Activated CD8-positive, alpha-beta memory T cell treated with anti-CD3 and anti-CD28 coated beads, Interleukin-2, amount 50 U/mL, for 1 hour (primary cell): ENCODE measurements around the gene HLA-A.
"Not testable (repeated sequence)": the region's sequence is repeated elsewhere in the genome, so short reads cannot be mapped to it uniquely, and the experiment has no call there.

Experiments used
- DNase-seq: peaks from one replicate; pipeline ENCODE4 v3.0.0-alpha.2; 2020; ENCODE audit errors: extremely low read depth

The HLA-A gene

DNA sequence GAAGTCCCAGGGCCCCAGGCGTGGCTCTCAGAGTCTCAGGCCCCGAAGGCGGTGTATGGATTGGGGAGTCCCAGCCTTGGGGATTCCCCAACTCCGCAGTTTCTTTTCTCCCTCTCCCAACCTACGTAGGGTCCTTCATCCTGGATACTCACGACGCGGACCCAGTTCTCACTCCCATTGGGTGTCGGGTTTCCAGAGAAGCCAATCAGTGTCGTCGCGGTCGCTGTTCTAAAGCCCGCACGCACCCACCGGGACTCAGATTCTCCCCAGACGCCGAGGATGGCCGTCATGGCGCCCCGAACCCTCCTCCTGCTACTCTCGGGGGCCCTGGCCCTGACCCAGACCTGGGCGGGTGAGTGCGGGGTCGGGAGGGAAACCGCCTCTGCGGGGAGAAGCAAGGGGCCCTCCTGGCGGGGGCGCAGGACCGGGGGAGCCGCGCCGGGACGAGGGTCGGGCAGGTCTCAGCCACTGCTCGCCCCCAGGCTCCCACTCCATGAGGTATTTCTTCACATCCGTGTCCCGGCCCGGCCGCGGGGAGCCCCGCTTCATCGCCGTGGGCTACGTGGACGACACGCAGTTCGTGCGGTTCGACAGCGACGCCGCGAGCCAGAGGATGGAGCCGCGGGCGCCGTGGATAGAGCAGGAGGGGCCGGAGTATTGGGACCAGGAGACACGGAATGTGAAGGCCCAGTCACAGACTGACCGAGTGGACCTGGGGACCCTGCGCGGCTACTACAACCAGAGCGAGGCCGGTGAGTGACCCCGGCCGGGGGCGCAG lies at the start of gene HLA-A:
HLA-A (plus strand) TSS at position 258 of the 778 bp plus-strand sequence; CDS start at position 280, 22 bp downstream.
- DNase-seq, result peak; percentile 91

DNA sequence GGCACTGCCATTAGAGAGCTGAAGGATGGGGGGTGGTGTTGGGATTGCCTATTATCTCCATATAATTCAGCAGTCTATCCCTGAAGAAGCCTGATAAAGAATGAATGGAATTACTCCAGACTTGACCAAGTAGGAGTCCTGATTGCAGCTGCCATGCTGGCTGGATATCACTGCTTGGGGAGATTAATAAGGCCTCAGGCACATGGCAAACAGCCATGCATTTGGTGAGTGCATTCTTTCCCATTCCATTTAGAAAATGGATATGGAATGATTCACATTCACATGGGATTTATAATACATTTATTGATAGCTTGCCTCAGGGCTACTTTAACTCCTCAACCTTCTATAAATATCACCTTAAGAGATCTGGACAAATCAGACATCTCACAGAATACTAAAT lies 49.6 kb upstream of the HLA-A start:
- no peak for DNase-seq

DNA sequence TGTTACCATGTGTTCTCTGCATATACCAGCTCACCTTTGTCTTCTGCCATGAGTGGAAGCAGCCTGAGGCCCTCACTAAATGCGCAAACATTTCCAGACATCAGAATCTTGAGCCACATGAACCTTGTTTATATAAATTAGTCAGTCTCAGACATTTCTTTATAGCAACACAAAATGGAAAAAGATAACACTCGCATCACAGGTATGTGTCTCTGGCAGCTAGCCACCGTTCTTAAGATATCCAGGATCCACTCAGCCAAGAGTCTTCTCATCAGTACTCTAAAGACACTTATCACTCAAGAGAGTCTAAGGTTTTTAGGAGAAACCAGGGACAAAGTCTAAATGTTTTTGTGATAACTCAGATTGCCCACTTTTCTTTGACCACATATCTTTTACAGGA lies 43.1 kb upstream of the HLA-A start:
- DNase-seq, result no peak

DNA sequence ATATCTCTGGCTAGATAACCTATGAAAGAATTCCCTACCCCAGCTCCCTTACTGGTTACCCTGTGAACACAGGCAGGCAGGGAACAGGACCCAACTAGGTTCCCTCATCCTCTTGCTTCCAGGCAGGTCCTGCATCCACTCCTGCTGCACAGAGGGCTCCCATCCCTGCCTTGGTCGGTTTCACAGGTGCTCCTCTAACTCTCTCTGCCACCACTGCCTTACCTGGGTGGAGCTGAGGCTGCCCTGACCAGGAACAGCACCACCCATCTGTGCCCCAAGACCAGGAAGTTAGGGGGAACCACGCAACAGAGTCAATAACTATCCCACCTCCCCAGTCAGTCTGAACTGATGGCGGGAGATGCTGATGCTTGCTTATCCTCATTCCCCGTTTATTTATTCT lies 37.0 kb upstream of the HLA-A start:
- no peak for DNase-seq

DNA sequence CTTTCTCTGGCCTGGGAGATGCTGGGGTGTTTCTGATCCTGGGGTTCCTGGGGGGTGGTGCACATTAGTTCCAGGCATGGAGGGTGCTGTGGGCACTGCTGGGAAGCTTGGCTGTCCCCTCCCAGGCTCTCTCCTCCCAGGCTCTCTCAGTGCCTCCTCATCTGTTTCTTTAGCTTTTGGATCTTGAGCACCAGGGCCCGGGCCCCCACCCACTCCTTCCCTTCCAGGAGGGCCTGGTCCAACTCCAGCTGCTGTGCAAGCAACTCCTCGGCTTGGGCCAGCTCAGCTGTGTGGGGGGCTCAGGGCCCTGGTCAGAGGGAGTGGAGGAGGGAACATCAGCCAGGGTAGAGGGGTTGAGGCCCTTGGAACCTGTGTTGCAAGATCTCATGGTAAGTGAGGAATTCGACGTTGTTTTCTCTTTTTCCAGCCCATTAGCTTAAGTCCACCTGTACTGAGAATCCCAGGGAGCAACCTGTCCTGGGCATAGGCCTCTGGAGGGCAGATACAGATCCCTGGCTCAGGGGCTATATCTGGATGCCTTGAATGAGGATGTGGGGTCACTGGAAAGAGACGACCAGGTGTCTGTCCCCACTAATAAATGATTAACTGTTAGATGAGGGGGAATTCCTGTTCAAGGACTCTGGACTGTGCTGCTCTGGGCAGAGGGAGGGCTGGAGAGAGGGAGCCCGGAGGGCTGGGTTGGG lies 34.5 kb upstream of the HLA-A start:
- DNase-seq, result no peak

DNA sequence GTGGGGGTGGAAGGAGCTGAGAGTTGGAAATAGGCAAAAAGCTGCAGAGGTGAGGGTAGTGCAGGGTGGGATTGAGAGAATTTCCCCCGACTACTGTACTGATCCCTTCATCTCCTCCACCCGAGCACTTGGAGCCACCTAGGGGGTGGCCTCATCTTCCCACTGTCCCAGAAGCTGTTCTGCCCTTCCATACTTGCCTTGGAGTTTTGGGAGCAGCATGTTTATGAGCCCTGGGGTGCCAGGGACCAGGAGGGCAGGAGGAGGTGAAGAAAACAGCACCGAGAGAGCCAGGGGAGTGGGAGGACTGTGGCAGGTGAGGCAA lies 34.0 kb upstream of the HLA-A start:
- no peak for DNase-seq

DNA sequence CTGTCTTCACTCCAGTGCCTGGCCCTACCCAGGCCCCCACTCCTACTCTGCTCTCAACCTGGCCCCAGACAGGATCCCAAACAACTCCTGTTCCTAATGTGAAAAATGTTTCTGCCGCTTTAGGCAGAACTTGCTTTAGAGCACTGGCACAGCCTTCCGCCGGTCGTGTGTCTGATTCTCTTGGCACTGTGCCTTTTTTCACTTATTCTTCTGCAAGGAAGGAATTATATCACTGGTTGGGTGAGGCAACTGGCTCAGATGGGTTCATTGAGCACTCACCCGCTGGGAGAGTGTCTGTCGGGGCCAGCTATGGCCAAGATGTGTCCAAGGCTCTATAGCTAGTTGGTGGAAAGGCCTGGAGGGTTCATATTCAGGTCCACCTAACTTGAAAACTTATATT lies 33.6 kb upstream of the HLA-A start:
- no peak for DNase-seq

DNA sequence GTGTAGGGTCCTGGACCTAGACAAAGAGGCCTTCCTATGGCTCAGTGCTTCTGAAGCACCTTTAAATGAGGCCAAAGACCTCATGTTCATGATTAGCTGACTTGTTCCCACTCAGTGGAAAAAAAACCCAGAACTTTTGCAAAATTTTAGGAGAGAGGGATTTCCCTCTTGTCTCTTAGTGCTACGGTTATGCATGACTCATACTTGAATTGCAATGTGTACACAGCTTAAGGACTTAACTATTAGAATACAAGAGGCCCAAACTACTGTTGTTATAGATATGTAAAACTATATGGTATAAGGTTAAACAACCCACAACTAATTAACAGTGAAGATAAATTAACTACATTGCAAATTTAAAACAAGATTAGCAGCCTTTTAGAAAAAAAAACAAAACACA lies 32.3 kb upstream of the HLA-A start:
- DNase-seq, result no peak

DNA sequence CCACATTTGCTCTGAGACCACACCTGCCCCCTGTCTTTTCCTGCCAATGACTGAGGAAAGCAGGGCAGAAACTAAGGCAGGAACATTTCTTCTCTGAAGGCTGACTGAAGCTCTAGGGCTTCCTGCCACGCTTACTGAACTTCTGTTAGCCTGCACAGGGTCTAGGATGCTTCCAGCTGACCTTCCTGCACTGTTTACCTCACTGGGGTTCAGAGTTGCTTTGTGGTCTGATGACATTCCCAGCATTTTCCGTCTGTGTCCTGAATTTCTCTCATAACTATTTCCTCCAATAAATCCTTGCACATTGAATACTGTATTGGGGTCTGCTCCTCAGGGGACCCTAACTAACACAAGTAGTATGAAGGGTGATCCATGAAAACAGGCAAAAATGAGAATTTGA lies 29.5 kb upstream of the HLA-A start:
- DNase-seq, result no peak

DNA sequence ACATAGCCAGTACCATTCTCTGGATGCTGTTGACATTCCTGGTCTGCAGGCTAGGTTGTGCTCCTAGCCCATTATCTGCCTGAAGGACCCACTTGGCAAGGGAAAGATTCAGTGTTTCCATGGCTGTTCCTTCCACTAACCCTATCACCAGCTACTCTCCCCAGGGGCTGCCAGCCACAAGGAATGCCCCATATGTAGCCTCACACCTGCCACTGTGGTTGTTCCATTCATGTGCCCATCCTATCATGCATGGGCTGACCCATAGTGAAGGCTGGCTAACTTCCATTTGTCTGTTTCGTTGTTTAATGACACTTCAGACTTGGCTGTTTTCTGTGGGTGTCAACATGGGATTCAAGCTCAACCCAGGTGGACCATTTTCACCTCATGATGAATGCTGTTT lies 25.6 kb upstream of the HLA-A start:
- DNase-seq, result no peak

DNA sequence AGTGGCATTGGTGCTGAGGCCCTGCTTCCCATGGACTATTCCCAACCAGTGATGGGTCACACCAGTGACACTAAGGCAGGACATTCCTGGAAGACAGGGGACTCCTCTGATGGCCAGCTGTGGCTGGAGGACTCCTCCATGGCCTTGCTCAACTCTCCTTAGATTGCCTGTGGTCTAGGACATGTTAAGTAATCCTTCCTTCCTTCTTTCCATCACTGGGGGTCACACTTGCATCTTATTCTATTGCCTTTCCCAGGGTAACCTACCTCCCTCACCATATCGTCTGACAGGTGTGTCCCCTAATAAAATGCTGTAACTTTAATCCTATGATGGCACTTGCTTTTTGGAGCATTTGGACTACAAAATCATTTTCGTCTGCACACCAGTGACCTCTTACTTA lies 24.5 kb upstream of the HLA-A start:
- DNase-seq, result no peak

DNA sequence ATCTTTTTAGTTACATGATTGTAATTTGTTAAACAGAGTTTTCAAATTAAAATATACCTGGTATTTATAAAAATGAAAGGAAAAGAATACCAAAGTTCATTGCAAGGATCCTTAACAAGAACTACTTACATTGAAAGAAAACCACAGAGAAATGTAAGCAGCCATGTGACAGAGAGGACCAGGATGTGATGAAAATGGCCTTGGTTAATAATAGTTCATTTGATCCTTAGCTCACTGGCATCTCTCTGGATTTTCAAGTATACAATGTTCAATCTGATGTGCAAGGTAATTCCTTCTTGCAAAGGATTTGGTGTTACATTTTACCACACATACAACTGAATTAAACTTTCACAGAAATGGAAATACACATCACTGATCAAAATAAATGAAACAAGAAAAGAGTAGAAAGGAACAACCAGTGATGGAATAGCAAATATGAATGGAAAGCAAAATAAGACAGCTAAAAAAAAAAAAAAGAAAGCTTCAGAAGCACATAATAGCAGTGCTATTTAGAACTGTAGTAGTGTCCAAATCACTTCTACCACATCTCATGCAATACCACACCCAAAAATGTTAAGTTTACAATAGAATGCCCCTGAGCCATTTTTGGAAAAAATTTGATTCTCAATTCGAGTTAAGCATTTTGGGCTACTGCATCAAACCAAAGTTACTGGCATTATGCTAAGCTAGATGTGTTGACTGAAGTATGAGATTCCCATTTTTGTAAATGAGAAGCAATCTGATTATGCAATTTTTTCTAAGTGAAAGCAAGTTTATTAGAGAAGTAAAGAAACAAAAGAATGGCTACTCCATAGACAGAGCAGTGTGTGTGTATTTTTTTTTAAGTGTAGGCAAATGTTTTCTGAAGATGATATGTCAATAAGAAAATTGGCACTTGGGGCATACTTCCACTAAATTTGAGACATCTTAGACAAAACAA lies 22.6 kb upstream of the HLA-A start:
- DNase-seq, result no peak

DNA sequence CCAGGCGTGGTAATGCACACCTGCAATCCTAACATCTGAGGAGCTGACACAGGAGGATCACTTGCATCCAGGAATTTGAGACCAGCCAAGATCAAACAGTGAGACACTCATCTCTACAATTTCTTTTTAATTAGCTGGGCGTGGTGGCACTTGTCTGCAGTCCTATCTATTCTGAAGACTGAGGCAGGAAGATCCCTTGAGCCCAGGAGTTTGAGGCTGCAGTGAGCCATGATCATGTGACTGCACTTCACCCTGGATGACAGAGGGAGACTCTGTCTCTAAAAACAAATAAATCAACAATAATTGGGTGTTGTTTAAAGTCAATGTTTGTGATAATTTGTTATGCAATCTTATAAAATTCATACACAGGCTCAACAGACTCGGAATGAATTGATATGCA lies 18.0 kb upstream of the HLA-A start:
- no peak for DNase-seq

DNA sequence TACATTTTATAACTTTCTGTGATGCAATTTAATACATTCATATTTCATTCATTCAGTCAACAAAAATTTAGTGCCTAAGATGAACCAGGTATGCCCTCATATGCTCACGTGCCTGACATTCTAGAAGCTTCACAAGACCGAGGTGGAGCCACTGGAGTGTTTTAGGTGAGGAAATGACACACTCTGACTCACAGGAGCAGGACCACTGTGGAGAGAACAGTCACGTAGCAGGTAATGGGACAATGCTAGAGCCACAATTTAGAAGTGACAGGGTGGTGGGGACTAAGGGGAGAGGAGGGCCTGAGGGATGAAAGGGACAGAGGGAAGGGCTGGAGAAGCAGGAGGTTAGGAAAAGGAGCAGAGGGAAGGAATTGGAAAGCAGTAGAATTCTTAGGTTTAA lies 17.6 kb upstream of the HLA-A start:
- no peak for DNase-seq

DNA sequence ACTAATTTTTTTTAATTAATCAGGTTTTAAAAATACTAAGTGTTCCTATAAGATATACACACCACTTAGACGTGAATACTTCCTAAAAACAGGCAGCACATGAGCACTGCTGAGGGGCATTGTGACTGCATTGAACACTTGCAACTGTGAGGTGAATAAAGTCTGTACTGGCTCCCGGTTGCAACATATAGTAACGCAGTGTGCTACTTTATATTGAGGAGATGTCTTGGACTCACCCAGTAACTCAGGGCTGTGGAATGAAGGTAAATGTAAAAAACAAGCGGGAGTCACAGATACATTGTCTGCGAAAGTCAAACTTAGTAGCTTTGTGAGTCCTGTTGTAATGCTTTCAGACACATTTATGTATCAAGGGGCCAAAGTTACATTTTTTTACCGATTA lies 17.0 kb upstream of the HLA-A start:
- DNase-seq, result no peak

DNA sequence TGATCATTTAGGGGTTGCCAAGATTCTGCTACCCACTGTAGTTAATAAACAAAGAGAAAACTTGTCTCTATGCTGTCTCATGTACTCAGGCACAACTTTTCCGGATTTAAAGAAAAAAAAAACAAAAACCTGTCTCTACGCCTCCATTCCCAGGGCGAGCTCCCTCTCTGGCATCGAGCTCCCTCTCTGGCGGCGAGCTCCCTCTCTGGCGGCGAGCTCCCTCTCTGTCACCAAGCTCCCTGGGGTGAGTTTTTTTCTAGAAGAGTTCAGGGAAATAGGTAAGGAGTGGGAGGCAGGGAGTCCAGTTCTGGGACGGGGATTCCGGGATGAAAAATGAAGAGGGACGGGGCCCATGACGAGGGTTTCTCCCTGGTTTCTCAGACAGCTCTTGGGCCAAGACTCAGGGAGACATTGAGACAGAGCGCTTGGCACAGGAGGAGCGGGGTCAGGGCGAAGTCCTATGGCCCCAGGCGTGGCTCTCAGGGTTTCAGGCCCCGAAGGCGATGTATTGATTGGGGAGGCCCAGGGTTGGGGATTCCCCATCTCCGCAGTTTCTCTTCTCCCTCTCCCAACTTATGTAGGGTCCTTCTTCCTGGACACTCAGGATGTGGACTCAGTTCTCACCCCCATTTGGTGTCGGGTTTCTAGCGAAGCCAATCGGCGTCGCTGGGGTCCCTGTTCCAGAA lies 16.5 kb upstream of the HLA-A start:
- DNase-seq, result no peak

DNA sequence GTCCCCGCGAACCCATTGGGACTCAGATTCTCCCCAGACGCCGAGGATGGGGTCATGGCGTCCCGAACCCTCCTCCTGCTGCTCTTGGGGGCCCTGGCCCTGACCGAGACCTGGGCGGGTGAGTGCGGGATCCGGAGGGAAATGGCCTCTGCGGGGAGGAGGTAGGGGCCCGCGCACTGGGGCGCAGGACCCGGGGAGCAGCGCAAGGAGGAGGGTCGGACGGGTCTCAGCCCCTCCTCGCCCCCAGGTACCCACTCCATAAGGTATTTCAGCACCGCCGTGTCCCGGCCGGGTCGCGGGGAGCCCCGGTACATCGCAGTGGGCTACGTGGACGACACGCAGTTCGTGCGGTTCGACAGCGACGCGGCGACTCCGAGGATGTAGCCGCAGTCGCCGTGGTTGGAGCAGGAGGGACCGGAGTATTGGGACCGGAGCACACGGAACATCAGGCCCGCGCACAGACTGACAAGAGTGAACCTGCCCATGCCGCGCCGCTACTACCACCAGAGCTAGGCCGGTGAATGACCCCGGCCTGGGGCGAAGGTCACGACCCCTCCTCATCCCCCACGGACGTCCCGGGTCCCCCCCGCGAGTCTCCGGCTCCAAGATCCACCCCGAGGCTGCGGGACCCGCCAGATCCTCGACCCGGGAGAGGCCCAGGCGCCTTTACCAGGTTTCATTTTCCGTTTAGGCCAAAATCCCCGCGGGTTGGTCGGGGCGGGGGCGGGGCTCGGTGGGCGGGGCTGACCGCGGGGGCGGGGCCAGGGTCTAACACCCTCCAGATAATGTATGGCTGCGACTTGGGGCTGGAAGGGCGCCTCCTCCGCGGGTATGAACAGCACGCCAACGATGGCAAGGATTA lies 15.7 kb upstream of the HLA-A start:
- DNase-seq, result no peak

DNA sequence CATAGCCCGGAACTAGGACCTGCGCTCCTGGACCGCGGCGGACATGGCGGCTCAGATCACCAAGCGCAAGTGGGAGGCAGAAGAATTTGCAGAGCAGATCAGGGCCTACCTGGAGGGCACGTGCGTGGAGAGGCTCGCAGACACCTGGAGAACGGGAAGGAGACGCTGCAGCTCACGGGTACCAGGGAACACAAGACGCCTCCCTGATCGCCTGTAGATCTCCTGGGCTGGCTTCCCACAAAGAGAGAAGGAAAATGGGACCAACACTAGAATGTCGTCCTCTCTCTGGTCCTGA lies 15.1 kb upstream of the HLA-A start:
- no peak for DNase-seq

DNA sequence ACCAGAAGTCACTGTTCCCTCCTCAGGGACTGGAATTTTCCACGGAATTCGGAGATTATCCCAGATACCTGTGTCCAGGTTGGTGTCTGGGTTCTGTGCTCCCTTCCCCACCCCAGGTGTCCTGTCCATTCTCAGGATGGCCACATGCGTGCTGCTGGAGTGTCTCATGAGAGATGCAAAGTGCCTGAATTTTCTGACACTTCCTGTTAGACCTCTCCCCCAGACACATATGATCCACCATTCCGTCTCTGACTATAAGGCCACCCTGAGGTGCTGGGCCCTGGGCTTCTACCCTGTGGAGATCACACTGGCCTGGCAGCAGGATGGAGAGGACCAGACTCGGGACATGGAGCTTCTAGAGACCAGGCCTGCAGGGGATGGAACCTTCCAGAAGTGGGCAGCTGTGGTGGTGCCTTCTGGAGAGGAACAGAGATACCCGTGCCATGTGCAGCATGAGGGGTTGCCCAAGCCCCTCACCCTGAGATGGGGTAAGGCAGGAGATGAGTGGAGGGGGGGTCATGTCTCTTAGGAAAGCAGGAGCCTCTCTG lies 14.4 kb upstream of the HLA-A start:
- DNase-seq, result no peak

DNA sequence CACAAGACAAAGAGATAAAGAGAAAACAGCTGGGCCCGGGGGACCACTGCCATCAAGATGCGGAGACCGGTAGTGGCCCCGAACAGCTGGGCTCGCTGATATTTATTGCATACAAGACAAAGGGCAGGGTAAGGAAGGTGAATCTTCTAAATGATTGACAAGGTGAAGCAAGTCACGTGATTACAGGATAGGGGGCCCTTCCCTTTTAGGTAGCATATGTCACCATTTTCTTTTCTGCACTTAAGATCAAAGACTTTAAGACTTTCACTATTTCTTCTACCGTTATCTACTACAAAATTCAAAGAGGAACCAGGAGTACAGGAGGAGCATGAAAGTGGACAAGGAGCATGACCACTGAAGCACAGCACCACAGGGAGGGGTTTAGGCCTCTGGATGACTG lies 12.3 kb upstream of the HLA-A start:
- DNase-seq, result not testable (repeated sequence)

DNA sequence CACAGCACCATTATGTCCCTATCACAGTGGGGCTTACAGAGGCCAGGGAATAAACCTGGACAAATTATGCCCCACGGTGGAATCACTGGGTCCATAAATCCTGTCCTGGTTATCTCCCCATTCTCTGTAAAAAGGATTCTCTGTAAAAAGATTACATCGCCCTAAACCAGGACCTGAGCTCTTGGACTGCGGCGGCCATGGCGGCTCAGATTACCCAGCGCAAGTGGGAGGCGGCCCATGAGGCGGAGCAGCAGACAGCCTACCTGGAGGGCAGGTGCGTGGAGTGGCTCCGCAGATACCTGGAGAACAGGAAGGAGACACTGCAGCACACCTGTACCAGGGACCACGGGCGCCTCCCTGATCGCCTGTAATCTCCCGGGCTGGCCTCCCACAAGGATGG lies 8.4 kb upstream of the HLA-A start:
- no peak for DNase-seq
